GM18873 (cell line): ENCODE data around the gene PCDHB1.
"Not testable (repeated sequence)": the region's sequence is repeated elsewhere in the genome, so short reads cannot be mapped to it uniquely, and the experiment has no call there.

Experiments
- ATAC-seq: cut with Tn5 transposase; IDR thresholded peaks from one replicate; pipeline ENCODE4 v1.9.1; 2021; ENCODE audit warnings: mild to moderate bottlenecking, moderate library complexity, moderate number of reproducible peaks; ENCODE audit not compliant: unreplicated experiment, low FRiP score

PCDHB1 gene

GRCh38 chr5:141077826-141078225 is 26.7 kb downstream of the PCDHB1 start:
- no peak for ATAC-seq

GRCh38 chr5:141082228-141082627 is 31.1 kb downstream of the PCDHB1 start:
- ATAC-seq = no peak

GRCh38 chr5:141084487-141084989 is 33.4 kb downstream of the PCDHB1 start:
- no peak for ATAC-seq

GRCh38 chr5:141094481-141095262 is 43.5 kb downstream of the PCDHB1 start, which contains the start of gene PCDHB2:
PCDHB2 (plus strand) TSS chr5:141094615; CDS start chr5:141094791, 176 bp downstream.
- ATAC-seq = no peak

GRCh38 chr5:141095263-141095641 is 44.1 kb downstream of the PCDHB1 start:
- ATAC-seq = no peak

GRCh38 chr5:141096181-141096580 is 45.0 kb downstream of the PCDHB1 start:
- not testable (repeated sequence) for ATAC-seq

GRCh38 chr5:141096586-141096985 is 45.4 kb downstream of the PCDHB1 start:
- ATAC-seq = not testable (repeated sequence)

- no peak for ATAC-seq
These were observed 49.1 kb downstream of the PCDHB1 start, which contains the start of gene PCDHB3 for GRCh38 chr5:141100243-141100805. PCDHB3 (plus strand) TSS chr5:141100473; CDS start chr5:141100650, 177 bp downstream.

- ATAC-seq = no peak
These were observed 49.9 kb downstream of the PCDHB1 start for GRCh38 chr5:141101059-141101458.

GRCh38 chr5:141102070-141102469 is 50.9 kb downstream of the PCDHB1 start:
- not testable (repeated sequence) for ATAC-seq

GRCh38 chr5:141102471-141102870 is 51.3 kb downstream of the PCDHB1 start:
- not testable (repeated sequence) for ATAC-seq

GRCh38 chr5:141105350-141105749 is 54.2 kb downstream of the PCDHB1 start:
- ATAC-seq = no peak
